B cell (primary cell): ENCODE data around the gene TAOK2. TPM values are rescaled to one million over a fixed set of nuclear protein-coding genes. Genes with fewer than 3 reads are reported as not detected.

Experiments used
- ATAC-seq: fragments of 200-7000 bp; cut with Tn5 transposase; one replicate; pipeline ENCODE4 v1.10.0; 2021; ENCODE audit warnings: low read depth, mild to moderate bottlenecking, moderate number of reproducible peaks, moderate library complexity
- CTCF ChIA-PET: fragments of 350-600 bp; sonication (Branson Sonifier 250); formaldehyde crosslinking; loops from one replicate; lab custom pipeline; 2021; ENCODE audit warnings: antibody characterized with exemption, inconsistent platforms; lab: Charles Lee
- POLR2A ChIA-PET: fragments of 350-600 bp; sonication (Branson Sonifier 250); formaldehyde crosslinking; loops from one replicate; lab custom pipeline; 2021; ENCODE audit warnings: antibody characterized with exemption; lab: Charles Lee
- DNase-seq: peaks from one replicate; pipeline ENCODE4 v3.0.0; 2013
- H2AFZ ChIP-seq: 2 replicates; pipeline ENCODE4 v1.6.1; 2012; ENCODE audit warnings: mild to moderate bottlenecking, low read depth, low read length; ENCODE audit not compliant: insufficient read depth, poor library complexity, severe bottlenecking
- H3K27ac ChIP-seq, 2 donors: 1 replicate in 1 of 2; 2 replicates in 1 of 2; pipeline ENCODE4 v1.5.1; 2012 to 2013; ENCODE audit warnings: low read length in 2 of 2, mild to moderate bottlenecking in 2 of 2, moderate library complexity in 1 of 2
- H3K27me3 ChIP-seq, 4 experiments: fragments of 200-600 bp in 1 of 4; sonication (generic) in 1 of 4; replicated peaks in 1 of 4; 1 replicate in 2 of 4; 2 replicates in 2 of 4; pipeline versions ENCODE4 v1.6.1 to v1.7.0; 2013 to 2016; ENCODE audit warnings: low read length in 3 of 4, mild to moderate bottlenecking in 2 of 4, mixed read lengths in 1 of 4, moderate library complexity in 1 of 4; ENCODE audit not compliant: insufficient read depth in 4 of 4, control insufficient read depth in 3 of 4; ENCODE audit errors: control extremely low read depth in 1 of 4
- H3K36me3 ChIP-seq, 2 experiments: replicated peaks in 1 of 2; 1 replicate in 1 of 2; 2 replicates in 1 of 2; pipeline versions ENCODE4 v1.6.1 to v1.7.1; 2013; ENCODE audit warnings: low read length in 1 of 2; ENCODE audit not compliant: insufficient read depth in 2 of 2, control insufficient read depth in 1 of 2; ENCODE audit errors: control extremely low read depth in 1 of 2, extremely low read depth in 1 of 2
- H3K4me1 ChIP-seq, 2 donors: fragments of 200-600 bp in 1 of 2; sonication (generic) in 1 of 2; 1 replicate in 1 of 2; 2 replicates in 1 of 2; pipeline versions ENCODE4 v1.5.1 to v1.6.1; 2013 to 2017; ENCODE audit warnings: low read length in 2 of 2; ENCODE audit not compliant: control insufficient read depth in 2 of 2, insufficient read depth in 2 of 2
- H3K4me2 ChIP-seq: replicated peaks from 2 replicates; pipeline ENCODE3; 2012; ENCODE audit warnings: mild to moderate bottlenecking, low read depth, low read length; ENCODE audit not compliant: poor library complexity, severe bottlenecking
- H3K4me3 ChIP-seq, 5 experiments: fragments of 200-600 bp in 1 of 5; sonication (generic) in 1 of 5; 1 replicate in 3 of 5; 2 replicates in 2 of 5; pipeline versions ENCODE4 v1.5.1 to v1.7.0; 2011 to 2016; ENCODE audit warnings: low read length in 4 of 5, mild to moderate bottlenecking in 4 of 5, low read depth in 2 of 5, control low read depth in 1 of 5, moderate library complexity in 1 of 5; ENCODE audit not compliant: insufficient read depth in 1 of 5; ENCODE audit errors: control extremely low read depth in 1 of 5, extremely low read depth in 1 of 5
- H3K79me2 ChIP-seq: fragments of 200-600 bp; sonication (generic); one replicate; pipeline ENCODE4 v1.6.0; 2016; ENCODE audit warnings: low read length; ENCODE audit not compliant: control insufficient read depth, insufficient read depth
- H3K9ac ChIP-seq: fragments of 200-600 bp; sonication (generic); 2 replicates; pipeline ENCODE4 v1.6.1; 2017; ENCODE audit warnings: mild to moderate bottlenecking, low read length, moderate library complexity
- H3K9me3 ChIP-seq, 3 donors: one replicate each; pipeline versions ENCODE4 v1.6.1 to v1.7.1; 2013; ENCODE audit warnings: low read length in 2 of 3; ENCODE audit not compliant: control insufficient read depth in 2 of 3, insufficient read depth in 1 of 3; ENCODE audit errors: control extremely low read depth in 1 of 3
- H4K20me1 ChIP-seq: 2 replicates; pipeline ENCODE4 v1.6.0; 2012; ENCODE audit warnings: mild to moderate bottlenecking, low read length; ENCODE audit not compliant: insufficient read depth, control insufficient read depth, poor library complexity, severe bottlenecking
- H3K27ac Mint-ChIP-seq: one replicate; pipeline ENCODE4 v1.8.0; 2021; ENCODE audit warnings: mixed read lengths
- H3K27me3 Mint-ChIP-seq: one replicate; pipeline ENCODE4 v1.8.0; 2021; ENCODE audit warnings: mixed read lengths
- H3K4me1 Mint-ChIP-seq: one replicate; pipeline ENCODE4 v1.8.0; 2021; ENCODE audit warnings: mixed read lengths
- H3K4me3 Mint-ChIP-seq: one replicate; pipeline ENCODE4 v1.8.0; 2021; ENCODE audit warnings: mixed read lengths
- H3K9me3 Mint-ChIP-seq: one replicate; pipeline ENCODE4 v1.8.0; 2022; ENCODE audit warnings: mixed read lengths; ENCODE audit not compliant: insufficient read depth
- EZH2 ChIP-seq: IDR thresholded peaks from 2 replicates; pipeline ENCODE4 v1.6.1; 2012; ENCODE audit warnings: borderline replicate concordance, low read depth, mild to moderate bottlenecking, moderate library complexity, low read length; ENCODE audit not compliant: insufficient read depth, poor library complexity, severe bottlenecking
- WGBS: methylation state at CpG from one replicate; pipeline ENCODE4 v1.1.5; 2013; ENCODE audit warnings: missing lambda C conversion rate; ENCODE audit not compliant: insufficient coverage; 5-methylcytosine and 5-hydroxymethylcytosine counted together
- intact Hi-C: fragments of 100-400 bp; cut with micrococcal nuclease; formaldehyde crosslinking; loops from one replicate; pipeline ENCODE4 v1.10.0; 2022
- polyA plus RNA-seq: library from polyadenylated mRNA; depleted of rRNA; stranded (reverse); fragments of >200 nt; gene quantifications from 2 replicates; pipeline ENCODE4 v1.2.3, GENCODE V29; 2012
- total RNA-seq, 2 donors: library from RNA; stranded (reverse); fragments of 120-200 nt in 1 of 2; gene quantifications; 1 replicate in 1 of 2; 2 replicates in 1 of 2; pipeline versions ENCODE4 v1.2.3 to v1.2.4, GENCODE V29; 2013 to 2022
- TF ChIP-seq, protein P1 (sequence below): fragments of 200-600 bp; IDR thresholded peaks from one replicate; pipeline ENCODE4 v1.8.0; 2022; ENCODE audit warnings: antibody characterized with exemption, mild to moderate bottlenecking

TAOK2 gene
- total and polyA plus RNA-seq, 2 donors (not counting 1 experiment from before 2014, with no cell fraction given), result 30.3 to 50.8 TPM

DNA sequence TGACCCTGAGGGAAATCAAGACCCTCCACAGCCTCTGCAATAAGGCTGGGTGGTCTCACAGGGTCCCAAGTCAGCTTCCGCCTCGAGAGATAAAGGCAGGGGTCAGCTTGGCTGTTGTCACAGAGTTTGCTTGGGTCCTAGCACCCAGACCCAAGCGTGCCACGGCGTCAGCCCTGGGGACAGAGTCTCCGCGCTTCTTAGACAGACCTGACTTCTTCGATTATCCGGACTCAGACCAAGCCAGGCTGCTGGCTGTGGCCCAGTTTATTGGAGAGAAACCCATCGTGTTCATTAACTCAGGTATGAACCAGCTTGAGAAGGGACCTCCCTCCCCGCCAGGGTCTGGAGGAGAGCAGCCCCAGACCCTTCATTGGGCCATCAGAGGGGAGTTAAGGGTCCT lies 49.9 kb downstream of the TAOK2 start:
- Histone ChIP-seq H3K9me3 (peaks cover 0 to 3% (median 0%) of the 10 kb centered on the region in 3 donors), H3K36me3 (no peaks in the 10 kb centered on the region), H3K27ac (no peak overlapping the region), H3K79me2 (no peaks in the 10 kb centered on the region), H2AFZ (no peak overlapping the region), H3K4me3 (no peak overlapping the region), H3K4me2 (no peak overlapping the region), H3K9ac (no peak overlapping the region), H3K27me3 (peaks cover 0 to 16% (median 4%) of the 10 kb centered on the region in 4 experiments), H3K4me1 (peaks cover 6 to 11% of the 10 kb centered on the region in 2 donors), H4K20me1 (no peaks in the 10 kb centered on the region)
- DNase-seq (no peak), ATAC-seq (no peak)
- WGBS, result 92% methylated on average over 10 of the region's 11 CpGs
- CTCF ChIA-PET, result interaction anchor here (1.2 to 1.8 kb wide), 2 partner anchors 8 to 323 kb away, joined by 5 to 6 read pairs; no protein-coding TSS in a partner anchor
- Mint-ChIP-seq H3K27ac (no peak overlapping the region), H3K27me3 (peaks cover 25% of the 10 kb centered on the region), H3K9me3 (no peaks in the 10 kb centered on the region), H3K4me3 (no peak overlapping the region), H3K4me1 (peaks cover 15% of the 10 kb centered on the region)
- intact Hi-C loops, result no loop called here
- no peak for TF ChIP-seq EZH2
- TF ChIP-seq, protein P1, sequence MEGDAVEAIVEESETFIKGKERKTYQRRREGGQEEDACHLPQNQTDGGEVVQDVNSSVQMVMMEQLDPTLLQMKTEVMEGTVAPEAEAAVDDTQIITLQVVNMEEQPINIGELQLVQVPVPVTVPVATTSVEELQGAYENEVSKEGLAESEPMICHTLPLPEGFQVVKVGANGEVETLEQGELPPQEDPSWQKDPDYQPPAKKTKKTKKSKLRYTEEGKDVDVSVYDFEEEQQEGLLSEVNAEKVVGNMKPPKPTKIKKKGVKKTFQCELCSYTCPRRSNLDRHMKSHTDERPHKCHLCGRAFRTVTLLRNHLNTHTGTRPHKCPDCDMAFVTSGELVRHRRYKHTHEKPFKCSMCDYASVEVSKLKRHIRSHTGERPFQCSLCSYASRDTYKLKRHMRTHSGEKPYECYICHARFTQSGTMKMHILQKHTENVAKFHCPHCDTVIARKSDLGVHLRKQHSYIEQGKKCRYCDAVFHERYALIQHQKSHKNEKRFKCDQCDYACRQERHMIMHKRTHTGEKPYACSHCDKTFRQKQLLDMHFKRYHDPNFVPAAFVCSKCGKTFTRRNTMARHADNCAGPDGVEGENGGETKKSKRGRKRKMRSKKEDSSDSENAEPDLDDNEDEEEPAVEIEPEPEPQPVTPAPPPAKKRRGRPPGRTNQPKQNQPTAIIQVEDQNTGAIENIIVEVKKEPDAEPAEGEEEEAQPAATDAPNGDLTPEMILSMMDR, result no peak
- POLR2A ChIA-PET, result interaction anchor here (0.6 kb wide), 1 partner anchor 12 kb away, joined by 3 read pairs; no protein-coding TSS in a partner anchor

DNA sequence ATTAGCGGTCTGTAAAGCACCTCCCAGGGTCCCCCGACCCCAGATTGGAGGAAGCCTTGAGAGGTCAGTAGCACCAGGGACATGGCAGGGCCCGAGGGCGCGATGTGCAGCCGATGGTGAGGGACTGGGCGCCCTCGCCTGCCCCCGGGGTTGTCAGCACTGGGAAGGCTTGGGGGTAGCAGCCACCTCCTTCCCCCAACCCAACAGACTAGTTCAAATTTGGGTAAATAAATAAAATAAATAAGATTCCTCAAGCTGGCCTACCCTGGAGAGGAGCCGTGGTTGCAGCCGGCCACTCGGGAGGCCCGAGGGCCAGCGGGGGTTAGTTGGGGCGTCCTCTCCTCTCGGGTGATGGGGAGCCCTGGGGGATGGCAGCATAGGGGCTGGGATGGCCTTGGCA lies 50.8 kb downstream of the TAOK2 start:
- H3K4me1 ChIP-seq, result peaks cover 6 to 11% of the 10 kb centered on the region in 2 donors
- H2AFZ ChIP-seq, result no peak overlapping the region
- WGBS, result 80% methylated on average over 13 of the region's 16 CpGs
- TF ChIP-seq, protein P1, result no peak
- no peak for TF ChIP-seq EZH2
- DNase-seq, result no peak
- no peaks in the 10 kb centered on the region for H3K36me3 ChIP-seq
- no peak overlapping the region for H3K4me2 ChIP-seq
- Mint-ChIP-seq H3K9me3 (no peaks in the 10 kb centered on the region), H3K27me3 (peaks cover 33% of the 10 kb centered on the region), H3K4me3 (no peak overlapping the region), H3K4me1 (peaks cover 17% of the 10 kb centered on the region), H3K27ac (no peak overlapping the region)
- ATAC-seq, result no peak
- intact Hi-C loops, result no loop called here
- peaks cover 0 to 8% (median 0%) of the 10 kb centered on the region in 3 donors for H3K9me3 ChIP-seq
- CTCF ChIA-PET, result no interaction called here
- no peak overlapping the region for H3K27ac ChIP-seq
- H3K9ac ChIP-seq, result no peak overlapping the region
- POLR2A ChIA-PET, result no interaction called here
- H3K27me3 ChIP-seq, result peaks cover 0 to 24% (median 8%) of the 10 kb centered on the region in 4 experiments
- H3K79me2 ChIP-seq, result no peaks in the 10 kb centered on the region
- no peak overlapping the region for H3K4me3 ChIP-seq
- no peaks in the 10 kb centered on the region for H4K20me1 ChIP-seq
